GM19468 (cell line): Measurements from ENCODE around the gene PTPN14.
A peak's percentile ranks its signal among the peaks of the same experiment; 100 is the strongest.

ENCODE experiments used
- ATAC-seq: cut with Tn5 transposase; IDR thresholded peaks from one replicate; pipeline ENCODE4 v1.9.1; 2021; ENCODE audit warnings: mild to moderate bottlenecking, moderate library complexity, moderate number of reproducible peaks; ENCODE audit not compliant: unreplicated experiment; ENCODE audit errors: extremely low read depth

Gene PTPN14

GRCh38 chr1:214383381-214384372 lies 167.7 kb downstream of the PTPN14 start:
- ATAC-seq, result no peak

- ATAC-seq, result no peak
These were observed 170.3 kb downstream of the PTPN14 start for GRCh38 chr1:214380986-214381695.

- ATAC-seq, result no peak
These were observed 171.0 kb downstream of the PTPN14 start for GRCh38 chr1:214380396-214380795.

GRCh38 chr1:214379236-214379970 lies 172.0 kb downstream of the PTPN14 start:
- no peak for ATAC-seq

- ATAC-seq, result no peak
These were observed 172.9 kb downstream of the PTPN14 start for GRCh38 chr1:214378492-214378891.

- ATAC-seq, result no peak
These were observed 173.5 kb downstream of the PTPN14 start for GRCh38 chr1:214377886-214378285.

GRCh38 chr1:214377485-214377884 lies 173.9 kb downstream of the PTPN14 start:
- no peak for ATAC-seq

GRCh38 chr1:214372092-214372491 lies 179.3 kb downstream of the PTPN14 start:
- ATAC-seq, result no peak

- no peak for ATAC-seq
These were observed 180.8 kb downstream of the PTPN14 start for GRCh38 chr1:214370615-214371014.

GRCh38 chr1:214369364-214369763 lies 182.0 kb downstream of the PTPN14 start:
- no peak for ATAC-seq

GRCh38 chr1:214367841-214368240 lies 183.6 kb downstream of the PTPN14 start:
- peak; percentile 51 for ATAC-seq

- ATAC-seq, result no peak
These were observed 186.6 kb downstream of the PTPN14 start for GRCh38 chr1:214364786-214365295.

GRCh38 chr1:214364386-214364785 lies 187.0 kb downstream of the PTPN14 start:
- no peak for ATAC-seq

- ATAC-seq, result no peak
These were observed 188.0 kb downstream of the PTPN14 start for GRCh38 chr1:214363386-214363785.

GRCh38 chr1:214362188-214362882 lies 189.1 kb downstream of the PTPN14 start:
- no peak for ATAC-seq

- no peak for ATAC-seq
These were observed 189.8 kb downstream of the PTPN14 start for GRCh38 chr1:214361636-214362035.

- no peak for ATAC-seq
These were observed 190.8 kb downstream of the PTPN14 start for GRCh38 chr1:214360525-214361164.

GRCh38 chr1:214360116-214360515 lies 191.3 kb downstream of the PTPN14 start:
- no peak for ATAC-seq

- ATAC-seq, result no peak
These were observed 196.8 kb downstream of the PTPN14 start for GRCh38 chr1:214354440-214355148.
